Measurements from ENCODE around the gene KCNAB1. TPM values are rescaled to one million over a fixed set of nuclear protein-coding genes. Genes with fewer than 3 reads are reported as not detected.

The KCNAB1 gene
- polyA plus RNA-seq, 1 donor: 3.8 TPM

- no peak for DNase-seq
Observed at GRCh38 chr3:156581954-156582353, 461.6 kb downstream of the KCNAB1 start.

DNA sequence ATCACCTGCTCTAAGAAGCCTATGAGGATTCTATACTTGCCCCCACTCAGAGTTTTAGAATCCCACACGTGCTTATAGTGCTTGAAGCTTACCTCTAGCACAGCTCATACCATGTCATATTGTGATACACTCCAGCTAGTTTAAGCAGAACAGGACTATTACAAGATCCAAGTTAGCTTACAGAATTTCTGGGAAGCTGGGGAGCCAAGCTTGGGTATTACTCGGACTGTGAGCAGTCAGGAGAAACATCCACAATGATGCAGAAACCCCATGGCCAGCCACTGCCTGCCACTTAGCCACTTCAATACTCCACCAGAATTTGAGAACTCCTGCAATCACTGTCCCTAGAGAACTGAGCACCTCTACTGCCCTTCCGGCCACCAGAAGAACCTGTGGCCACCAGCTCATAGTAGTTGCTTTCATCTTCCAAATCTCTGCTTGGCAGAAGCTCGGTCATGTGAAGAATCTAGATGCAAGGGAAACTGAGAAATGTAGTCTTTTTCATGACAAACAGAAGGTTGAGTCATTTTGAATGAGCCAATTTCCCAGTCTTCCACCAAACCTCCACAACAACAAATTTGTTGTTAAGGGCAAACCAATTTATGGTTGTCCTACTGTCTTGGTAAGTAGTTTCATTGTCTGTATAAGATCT lies 462.3 kb downstream of the KCNAB1 start:
- DNase-seq: no peak

GRCh38 chr3:156583469-156583868 lies 463.1 kb downstream of the KCNAB1 start:
- DNase-seq: no peak

DNA sequence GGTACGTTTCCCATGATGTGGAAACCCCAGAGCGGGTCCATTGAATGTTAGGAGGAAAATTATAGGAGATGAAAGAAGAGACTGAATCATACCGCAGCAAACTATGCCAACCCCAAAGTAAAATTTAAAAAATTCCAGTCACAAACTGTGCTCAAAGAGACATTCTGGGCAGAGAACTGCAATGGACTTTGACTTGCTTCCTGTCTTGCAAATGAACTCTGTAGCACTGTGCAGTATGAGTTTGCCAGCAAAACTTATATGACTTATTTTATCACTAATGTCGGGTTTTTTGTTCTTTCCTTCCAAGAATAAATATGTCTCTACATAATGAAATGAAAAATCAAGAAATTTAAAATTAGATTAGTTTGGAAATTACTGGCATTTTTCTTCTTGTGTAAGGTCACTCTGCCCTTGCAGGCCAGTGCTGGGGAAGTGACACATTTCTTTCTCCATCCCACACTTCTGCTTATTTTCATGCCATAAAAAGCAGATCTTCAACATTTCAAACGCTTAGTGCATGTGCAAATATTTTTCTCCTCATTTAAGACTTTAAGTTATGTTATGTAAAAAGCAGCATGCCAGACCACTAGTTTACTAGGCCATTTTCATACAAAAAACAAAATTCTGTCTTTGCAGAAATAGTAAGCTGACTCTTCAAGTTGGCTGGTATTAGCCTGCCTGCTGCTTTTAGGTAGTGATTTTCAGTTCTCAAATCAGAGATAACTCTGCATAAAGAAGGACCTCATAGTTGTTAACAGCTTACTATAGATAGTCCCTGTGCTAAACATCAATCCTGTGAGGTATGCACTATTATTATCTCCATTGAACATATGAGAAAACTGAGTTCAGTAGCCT lies 466.8 kb downstream of the KCNAB1 start:
- DNase-seq: no peak

GRCh38 chr3:156587760-156588069 lies 467.3 kb downstream of the KCNAB1 start:
- no peak for DNase-seq

Other genes starting within 250 kb of the KCNAB1 start
- gene GMPS, start 249.9 kb upstream of the KCNAB1 start, polyA plus RNA-seq (ENCODE audit: insufficient read length): 38.0 TPM